ENCODE measurements around the gene GJB5.

- TF ChIP-seq ERF (CRISPR knock-in tag; IDR thresholded peaks at IDR 0.05), result no peak
- TF ChIP-seq KDM1A (IDR thresholded peaks at IDR 0.05), result no peak
- no peak for TF ChIP-seq ATF2 (CRISPR knock-in tag; IDR thresholded peaks at IDR 0.05)
- no peak for TF ChIP-seq STAT5B (CRISPR knock-in tag; IDR thresholded peaks at IDR 0.05)
- no peak for TF ChIP-seq ATF7 (IDR thresholded peaks at IDR 0.05)
- no peak for TF ChIP-seq GABPA (tag; conservative IDR thresholded peaks at IDR 0.05; ENCODE audit: low read depth)
- TF ChIP-seq EGR1 (conservative IDR thresholded peaks at IDR 0.05), result no peak; the same call in 1 of the 2 replicates
- no peak for TF ChIP-seq CTCF (IDR thresholded peaks at IDR 0.05 in 2 of 3, conservative IDR thresholded peaks at IDR 0.05 in 1 of 3; ENCODE audit: insufficient read depth in 2 of 3, low read depth in 1 of 3, low read length in 3 of 3)
- no peak for TF ChIP-seq NFXL1 (CRISPR knock-in tag; IDR thresholded peaks at IDR 0.05)
- no peak for TF ChIP-seq ZHX1 (conservative IDR thresholded peaks at IDR 0.05; ENCODE audit: low read length)
- no peak for TF ChIP-seq ETV5 (CRISPR knock-in tag; IDR thresholded peaks at IDR 0.05; ENCODE audit: low read depth)
- no peak for TF ChIP-seq TCF7L2 (IDR thresholded peaks at IDR 0.05; ENCODE audit: low read depth, low read length)
- TF ChIP-seq FOXP1 (CRISPR knock-in tag; IDR thresholded peaks at IDR 0.05), result no peak
- TF ChIP-seq FOXK2 (conservative IDR thresholded peaks at IDR 0.05 in 1 of 2, IDR thresholded peaks at IDR 0.05 in 1 of 2; ENCODE audit: low read depth in 2 of 2), result no peak
Observed at GRCh38 chr1:34781071-34781843, 26.4 kb downstream of the GJB5 start, which contains the start of gene GJB3.

Data from K562 (cell line).